HG03060 (cell line): ENCODE results near the gene ABHD1.

ENCODE experiments used
- ATAC-seq: cut with Tn5 transposase; IDR thresholded peaks from one replicate; pipeline ENCODE4 v1.9.1; 2021; ENCODE audit warnings: low read depth, moderate number of reproducible peaks; ENCODE audit not compliant: unreplicated experiment

The ABHD1 gene

GRCh38 chr2:27134781-27135477 lies 11.3 kb downstream of the ABHD1 start:
- ATAC-seq = no peak

- ATAC-seq = no peak
Observed at GRCh38 chr2:27135478-27135955, 11.9 kb downstream of the ABHD1 start.

GRCh38 chr2:27136751-27137150 lies 13.1 kb downstream of the ABHD1 start:
- no peak for ATAC-seq

GRCh38 chr2:27137322-27137935 lies 13.8 kb downstream of the ABHD1 start:
- ATAC-seq = no peak

- no peak for ATAC-seq
Observed at GRCh38 chr2:27138111-27138510, 14.5 kb downstream of the ABHD1 start.

- ATAC-seq = no peak
Observed at GRCh38 chr2:27139310-27139709, 15.7 kb downstream of the ABHD1 start, which contains the start of gene PRR30. Gene PRR30 (minus strand): TSS chr2:27139410. CDS start chr2:27138329, 1,081 bp downstream.

GRCh38 chr2:27143285-27143684 lies 19.7 kb downstream of the ABHD1 start:
- no peak for ATAC-seq

- ATAC-seq = no peak
Observed at GRCh38 chr2:27145682-27146081, 22.1 kb downstream of the ABHD1 start.

- ATAC-seq = no peak
Observed at GRCh38 chr2:27147935-27148334, 24.3 kb downstream of the ABHD1 start.

- no peak for ATAC-seq
Observed at GRCh38 chr2:27148801-27149439, 25.3 kb downstream of the ABHD1 start, which contains the start of gene TCF23. Gene TCF23 (plus strand): TSS chr2:27149004. CDS start chr2:27149134, 130 bp downstream.

- ATAC-seq = no peak
Observed at GRCh38 chr2:27149570-27150405, 26.2 kb downstream of the ABHD1 start.

GRCh38 chr2:27150639-27151230 lies 27.1 kb downstream of the ABHD1 start:
- no peak for ATAC-seq

- no peak for ATAC-seq
Observed at GRCh38 chr2:27152102-27152795, 28.6 kb downstream of the ABHD1 start.

- ATAC-seq = no peak
Observed at GRCh38 chr2:27152796-27153464, 29.3 kb downstream of the ABHD1 start.

GRCh38 chr2:27154488-27154887 lies 30.9 kb downstream of the ABHD1 start:
- ATAC-seq = no peak

- no peak for ATAC-seq
Observed at GRCh38 chr2:27155069-27155520, 31.5 kb downstream of the ABHD1 start.

- no peak for ATAC-seq
Observed at GRCh38 chr2:27158468-27158867, 34.9 kb downstream of the ABHD1 start.

GRCh38 chr2:27159271-27159670 lies 35.7 kb downstream of the ABHD1 start:
- no peak for ATAC-seq

- no peak for ATAC-seq
Observed at GRCh38 chr2:27160191-27160590, 36.6 kb downstream of the ABHD1 start.
